HepG2 (cell line): ENCODE data around the gene LIMA1. TPM values are rescaled to one million over a fixed set of nuclear protein-coding genes. Genes with fewer than 3 reads are reported as not detected.

Experiments
- ATAC-seq: fragments of 200-7000 bp; cut with Tn5 transposase; 3 replicates; pipeline ENCODE4 v1.9.1; 2020; ENCODE audit warnings: mild to moderate bottlenecking, moderate library complexity
- BruUV-seq: library from RNA; stranded (reverse); fragments of 400-500 nt; replicated peaks from 2 replicates; lab custom pipeline; 2021; lab: Mats Ljungman, UMichigan
- CTCF ChIA-PET: fragments of 300-600 bp; formaldehyde crosslinking; extraction: SDS; loops from one replicate; lab custom pipeline; 2021; ENCODE audit warnings: low total read pairs, inconsistent platforms, low intra/inter-chr PET ratio; lab: Yijun Ruan, JAX
- POLR2A ChIA-PET: fragments of 350-600 bp; sonication (Branson Sonifier 250); formaldehyde crosslinking; loops from one replicate; lab custom pipeline; 2020; ENCODE audit warnings: antibody characterized with exemption, inconsistent platforms; lab: Yijun Ruan, JAX
- DNase-seq: peaks from one replicate; pipeline ENCODE4 v3.0.0-alpha.2; 2015; ENCODE audit warnings: low spot score
- FAIRE-seq: peaks from 3 replicates; lab custom pipeline; 2011; peaks lifted over from hg19 to GRCh38; lab: Jason Lieb, UNC
- H2AFZ ChIP-seq: one replicate; pipeline ENCODE4 v1.6.1; 2011; ENCODE audit warnings: low read length, inconsistent platforms
- H3K27ac ChIP-seq: fragments of 300-600 bp; 3 replicates; pipeline ENCODE4 v1.8.0; 2011; ENCODE audit warnings: mixed run types, mild to moderate bottlenecking, mixed read lengths, low read length, inconsistent platforms; ENCODE audit not compliant: insufficient read depth; ENCODE audit errors: extremely low read length
- H3K27me3 ChIP-seq, 2 experiments: fragments of 200-600 bp in 1 of 2; 2 replicates in 1 of 2; 3 replicates in 1 of 2; pipeline versions ENCODE4 v1.6.0 to v1.8.0; 2011; ENCODE audit warnings: low read length in 2 of 2, mild to moderate bottlenecking in 2 of 2, moderate library complexity in 2 of 2, inconsistent platforms in 1 of 2; ENCODE audit not compliant: insufficient read depth in 2 of 2, control insufficient read depth in 1 of 2
- H3K36me3 ChIP-seq, 2 experiments: fragments of 200-600 bp in 1 of 2; replicated peaks in 1 of 2; 2 replicates in 1 of 2; 3 replicates in 1 of 2; pipeline versions ENCODE4 v1.5.1 to v1.8.0; 2011; ENCODE audit warnings: low read length in 2 of 2, inconsistent platforms in 1 of 2; ENCODE audit not compliant: insufficient read depth in 2 of 2, control insufficient read depth in 1 of 2
- H3K4me1 ChIP-seq: 2 replicates; pipeline ENCODE4 v1.5.1; 2012; ENCODE audit warnings: low read length, inconsistent platforms; ENCODE audit not compliant: insufficient read depth
- H3K4me2 ChIP-seq: 2 replicates; pipeline ENCODE4 v1.6.0; 2011; ENCODE audit warnings: low read depth, low read length, inconsistent platforms
- H3K4me3 ChIP-seq, 3 experiments: fragments of 200-600 bp in 1 of 3; sonication (generic), shearing (Covaris generic) in 1 of 3; replicated peaks in 1 of 3; 2 replicates each; pipeline ENCODE4 v1.5.1; 2011 to 2016; ENCODE audit warnings: low read length in 3 of 3, inconsistent platforms in 2 of 3, low read depth in 2 of 3, mild to moderate bottlenecking in 2 of 3, control low read depth in 1 of 3, mixed read lengths in 1 of 3; ENCODE audit not compliant: insufficient read depth in 1 of 3
- H3K79me2 ChIP-seq: one replicate; pipeline ENCODE4 v1.6.1; 2011; ENCODE audit warnings: low read length, inconsistent platforms; ENCODE audit not compliant: insufficient read depth
- H3K9ac ChIP-seq: 2 replicates; pipeline ENCODE4 v1.6.0; 2011; ENCODE audit warnings: mild to moderate bottlenecking, low read depth, low read length, inconsistent platforms; ENCODE audit not compliant: insufficient read depth
- H3K9me3 ChIP-seq: 2 replicates; pipeline ENCODE4 v1.5.1; 2012; ENCODE audit warnings: mild to moderate bottlenecking, low read length
- H4K20me1 ChIP-seq: 2 replicates; pipeline ENCODE4 v1.6.0; 2011; ENCODE audit warnings: inconsistent platforms, mild to moderate bottlenecking, low read length, moderate library complexity; ENCODE audit not compliant: insufficient read depth
- BRCA1 ChIP-seq: sonication (generic); formaldehyde crosslinking; IDR thresholded peaks from 2 replicates; pipeline ENCODE4 v1.4.0; 2020; ENCODE audit warnings: missing genetic modification reagents
- MTA3 ChIP-seq: sonication (generic); formaldehyde crosslinking; IDR thresholded peaks from 2 replicates; pipeline ENCODE4 v1.4.0; 2020; ENCODE audit warnings: missing genetic modification reagents
- PLRG1 ChIP-seq: fragments of 450-650 bp; conservative IDR thresholded peaks from 2 replicates; pipeline ENCODE4 v1.6.1; 2016
- TCF12 ChIP-seq, 2 experiments: fragments of 450-650 bp in 1 of 2; sonication (generic) in 1 of 2; formaldehyde crosslinking in 1 of 2; IDR thresholded peaks; 2 replicates each; pipeline versions ENCODE4 v1.6.1 to v1.8.0; 2017 to 2022; ENCODE audit warnings: antibody characterized with exemption in 1 of 2, mild to moderate bottlenecking in 1 of 2, missing genetic modification reagents in 1 of 2, moderate library complexity in 1 of 2
- ZBTB46 ChIP-seq: sonication (generic); formaldehyde crosslinking; IDR thresholded peaks from 2 replicates; pipeline ENCODE4 v1.4.0; 2020; ENCODE audit warnings: mild to moderate bottlenecking, missing genetic modification reagents, borderline replicate concordance
- ZFP1 ChIP-seq: IDR thresholded peaks from 2 replicates; pipeline ENCODE4 v1.6.1; 2016
- ZNF367 ChIP-seq: sonication (generic); formaldehyde crosslinking; IDR thresholded peaks from 2 replicates; pipeline ENCODE4 v1.4.0; 2020; ENCODE audit warnings: missing genetic modification reagents, borderline replicate concordance
- ZNF614 ChIP-seq: IDR thresholded peaks from 2 replicates; pipeline ENCODE4 v1.6.1; 2018; ENCODE audit warnings: missing biosample characterization, missing genetic modification reagents, inconsistent platforms, borderline replicate concordance
- ZNF841 ChIP-seq: sonication (generic); formaldehyde crosslinking; IDR thresholded peaks from 2 replicates; pipeline ENCODE4 v1.8.1; 2023; ENCODE audit warnings: missing genetic modification reagents, borderline replicate concordance
- WGBS: methylation state at CpG from one replicate; pipeline ENCODE4 v1.1.6; 2017; ENCODE audit warnings: low lambda C conversion rate; 5-methylcytosine and 5-hydroxymethylcytosine counted together
- in situ Hi-C: cut with HindIII; loops from 2 replicates; pipeline ENCODE4 v1.10.0; 2017; ENCODE audit warnings: low pct_unique_long_range_greater_than_20kb; ENCODE audit not compliant: extremely low pct_ligation_motif_present
- intact Hi-C: fragments of 100-400 bp; cut with micrococcal nuclease; formaldehyde crosslinking; loops from one replicate; pipeline ENCODE4 v1.10.0; 2022; ENCODE audit not compliant: unreplicated experiment
- polyA plus RNA-seq, 8 experiments: library from polyadenylated mRNA; depleted of rRNA in 3 of 8; stranded (reverse) in 7 of 8; unstranded in 1 of 8; fragments of >200 nt; fragmentation: Illumina TruSeq in 4 of 8; extraction: Trizol in 4 of 8; gene quantifications; 2 replicates each; pipeline versions ENCODE4 v1.2.1 to v1.2.3, GENCODE V29; 2011 to 2016; ENCODE audit warnings: low read depth in 4 of 8, missing spikeins in 1 of 8, mixed read lengths in 1 of 8; ENCODE audit not compliant: insufficient read depth in 1 of 8
- total RNA-seq, 5 experiments: library from RNA; depleted of rRNA; stranded (reverse); fragments of >200 nt; fragmentation: Illumina TruSeq; extraction: Trizol; gene quantifications; 2 replicates each; pipeline ENCODE4 v1.2.3, GENCODE V29; 2016; ENCODE audit warnings: low read depth in 1 of 5

The LIMA1 gene
- total and polyA plus RNA-seq, 2 of the 13 experiments (the other 11 are each of a cell fraction or from before 2014, with no cell fraction given) = 13.0 to 19.8 TPM

GRCh38 chr12:50192908-50193307 lies 90.4 kb downstream of the LIMA1 start:
- intact Hi-C loops = no loop called here
- BruUV-seq = no TSS peak
- Histone ChIP-seq H2AFZ (no peak overlapping the region), H3K27ac (no peak overlapping the region), H3K4me2 (no peak overlapping the region), H3K79me2 (no peaks in the 10 kb centered on the region), H4K20me1 (no peaks in the 10 kb centered on the region), H3K4me1 (peaks cover 24% of the 10 kb centered on the region), H3K9ac (no peak overlapping the region), H3K9me3 (no peaks in the 10 kb centered on the region), H3K27me3 (no peaks in the 10 kb centered on the region; a peak in 1 of 5 replicates), H3K4me3 (no peak overlapping the region), H3K36me3 (peaks cover 0 to 4% of the 10 kb centered on the region in 2 experiments; a peak in 3 of 5 replicates)
- 85% methylated on average over 5 of the region's 5 CpGs for WGBS
- no peak for FAIRE-seq
- CTCF ChIA-PET = no interaction called here
- no peak for DNase-seq
- TF ChIP-seq ZNF841 (CRISPR knock-in tag) (no peak), TCF12 (IDR thresholded peaks at IDR 0.05) (no peak), TCF12 (CRISPR knock-in tag; IDR thresholded peaks at IDR 0.05) (no peak), BRCA1 (CRISPR knock-in tag) (no peak), ZFP1 (CRISPR knock-in tag) (no peak), MTA3 (CRISPR knock-in tag) (no peak), ZNF614 (no peak), PLRG1 (no peak), ZNF367 (CRISPR knock-in tag) (no peak), ZBTB46 (CRISPR knock-in tag) (no peak)
- in situ Hi-C loops = no loop called here
- no peak for ATAC-seq
- POLR2A ChIA-PET = no interaction called here
